GM18951 (cell line): ENCODE measurements around the gene DNAJB12.
"Not testable (repeated sequence)": the region's sequence is repeated elsewhere in the genome, so short reads cannot be mapped to it uniquely, and the experiment has no call there.

Experiments used
- POLR2A ChIP-seq: IDR thresholded peaks from 4 replicates; pipeline ENCODE4 v1.6.1; 2011; ENCODE audit warnings: mild to moderate bottlenecking; ENCODE audit not compliant: insufficient read length, insufficient read depth; ENCODE audit errors: extremely low read depth
- in situ Hi-C: fragments of 300-500 bp; cut with MboI; formaldehyde crosslinking; loops from one replicate; pipeline ENCODE4 v1.12.0; 2022; ENCODE audit warnings: low sequenced_read_pairs, mixed read lengths, inconsistent platforms; ENCODE audit not compliant: unreplicated experiment

The DNAJB12 gene

DNA sequence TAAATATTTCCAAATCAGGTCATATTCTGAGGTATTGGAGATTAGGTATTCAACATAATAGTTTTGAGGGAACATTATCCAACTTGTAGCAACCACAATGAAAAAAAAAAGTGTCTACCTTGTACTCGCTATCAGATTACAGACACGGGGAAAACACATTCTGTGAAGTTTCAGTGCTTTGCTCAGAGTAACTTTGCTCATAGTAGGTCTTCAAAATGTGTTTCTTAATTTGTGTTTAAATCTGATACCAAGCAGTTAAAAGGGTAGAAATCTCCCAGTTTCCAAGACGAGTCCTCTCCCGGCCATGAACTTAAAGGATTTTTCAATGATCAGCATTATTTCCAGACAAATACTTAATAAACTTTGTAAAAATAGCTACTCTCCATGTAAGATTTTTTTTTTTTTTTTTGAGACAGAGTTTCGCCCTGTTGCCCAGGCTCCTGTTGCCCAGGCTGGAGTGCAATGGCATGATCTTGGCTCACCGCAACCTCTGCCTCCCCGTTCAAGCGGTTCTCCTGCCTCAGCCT, 41.8 kb downstream of the DNAJB12 start:
- in situ Hi-C loops: no loop called here
- no peak for TF ChIP-seq POLR2A

DNA sequence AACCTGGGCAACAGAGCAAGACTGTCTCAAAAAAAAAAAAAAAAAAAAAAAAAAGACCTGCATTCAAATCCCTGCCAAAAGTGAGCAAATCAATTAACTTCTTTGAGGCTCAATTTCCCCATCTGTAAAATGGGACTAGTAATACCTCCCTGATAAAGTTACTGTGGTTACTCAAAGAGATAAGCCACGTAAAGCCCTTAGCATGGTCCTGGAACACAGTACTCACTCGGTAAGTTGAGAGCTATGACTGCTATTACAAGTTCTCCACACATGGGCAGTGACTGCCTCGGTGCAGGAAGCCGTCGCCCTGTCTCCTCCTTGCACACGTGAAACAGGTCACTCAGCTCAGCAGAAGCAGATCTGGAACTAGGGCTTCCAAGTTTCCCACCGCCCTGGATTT, 43.1 kb downstream of the DNAJB12 start:
- no peak for TF ChIP-seq POLR2A
- in situ Hi-C loops: no loop called here

DNA sequence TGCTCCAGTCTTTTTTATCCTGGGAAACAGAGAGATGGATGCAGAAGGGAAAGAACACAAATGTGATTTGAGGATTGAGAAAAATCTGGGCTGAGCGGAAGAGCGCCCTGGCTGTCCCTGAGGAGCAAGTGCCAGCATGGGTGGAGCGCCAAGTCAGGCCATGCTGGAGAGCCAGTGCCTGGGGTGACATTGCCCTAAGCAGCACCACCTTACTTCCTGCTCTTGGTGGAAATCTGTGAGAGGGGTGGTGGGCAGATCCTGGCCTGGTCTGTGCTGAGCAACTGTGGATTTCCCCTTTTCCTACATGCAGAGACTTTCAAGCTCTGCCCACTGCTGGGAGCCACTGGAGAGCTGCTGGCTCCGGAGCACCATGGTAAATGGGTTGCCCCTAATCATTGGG, 44.1 kb downstream of the DNAJB12 start:
- in situ Hi-C loops: no loop called here
- no peak for TF ChIP-seq POLR2A

DNA sequence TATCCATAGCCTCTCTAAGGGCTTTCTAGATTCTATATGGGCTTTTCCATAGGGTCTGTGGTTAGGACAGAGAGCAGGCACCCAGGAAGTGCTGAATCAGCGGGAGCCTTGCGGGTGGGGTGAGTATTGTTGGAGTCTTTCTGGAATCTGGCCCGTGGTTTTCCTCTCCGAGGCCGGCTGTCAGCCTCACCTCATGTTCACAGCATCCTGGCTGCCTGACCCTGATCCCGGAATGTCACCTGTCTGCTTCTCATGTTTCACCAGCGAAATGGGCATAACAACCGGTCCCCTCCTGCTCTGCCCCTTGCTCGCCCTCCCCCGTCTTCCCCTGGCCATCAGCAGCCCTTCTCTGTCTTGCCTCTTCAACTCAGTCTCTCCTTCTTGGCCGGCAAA, 44.5 kb downstream of the DNAJB12 start:
- TF ChIP-seq POLR2A: no peak
- in situ Hi-C loops: no loop called here

DNA sequence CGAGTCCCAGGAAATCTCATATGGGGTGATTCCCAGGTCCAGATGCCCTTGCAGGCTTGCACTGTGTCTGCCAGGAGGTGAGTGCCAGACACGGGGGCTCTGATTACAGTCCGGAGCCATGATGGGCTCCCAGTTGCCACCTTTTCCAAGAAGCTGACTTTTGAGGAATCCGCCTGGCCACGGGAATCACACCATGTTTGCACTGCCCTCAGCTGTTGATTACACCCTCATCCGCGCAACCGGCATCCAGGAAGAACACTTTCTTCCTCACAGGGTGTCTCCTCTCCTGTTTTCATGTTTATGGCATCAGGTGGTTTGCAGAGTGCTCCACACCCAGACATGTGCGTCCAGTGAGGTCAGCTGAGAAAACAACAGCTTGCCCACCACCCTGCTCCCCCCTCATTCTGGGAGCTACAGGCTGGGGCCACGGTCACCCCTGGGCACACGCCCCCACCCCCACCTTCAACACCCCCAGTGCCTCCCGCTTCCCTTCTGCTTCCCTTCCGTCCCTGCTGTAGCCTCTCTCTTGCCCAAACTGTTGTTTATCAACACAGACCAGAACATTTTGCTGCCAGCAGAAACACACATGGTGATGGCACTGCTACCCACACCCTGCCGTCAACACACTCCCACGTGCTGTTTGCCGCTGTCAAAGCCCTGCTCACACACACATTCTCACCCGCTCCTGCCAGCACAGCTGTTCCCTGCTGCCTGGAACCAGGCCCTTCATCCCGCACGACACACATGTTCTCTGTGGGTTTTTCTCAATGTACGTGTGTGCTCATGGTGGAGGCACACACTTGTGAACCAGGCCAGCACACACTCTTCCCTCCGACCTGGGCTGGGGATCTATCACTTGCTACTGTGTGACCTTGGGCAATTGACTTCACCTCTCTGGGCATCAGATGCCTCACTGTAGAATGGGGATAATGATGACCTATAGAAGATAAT, 45.2 kb downstream of the DNAJB12 start:
- in situ Hi-C loops: no loop called here
- TF ChIP-seq POLR2A: no peak

DNA sequence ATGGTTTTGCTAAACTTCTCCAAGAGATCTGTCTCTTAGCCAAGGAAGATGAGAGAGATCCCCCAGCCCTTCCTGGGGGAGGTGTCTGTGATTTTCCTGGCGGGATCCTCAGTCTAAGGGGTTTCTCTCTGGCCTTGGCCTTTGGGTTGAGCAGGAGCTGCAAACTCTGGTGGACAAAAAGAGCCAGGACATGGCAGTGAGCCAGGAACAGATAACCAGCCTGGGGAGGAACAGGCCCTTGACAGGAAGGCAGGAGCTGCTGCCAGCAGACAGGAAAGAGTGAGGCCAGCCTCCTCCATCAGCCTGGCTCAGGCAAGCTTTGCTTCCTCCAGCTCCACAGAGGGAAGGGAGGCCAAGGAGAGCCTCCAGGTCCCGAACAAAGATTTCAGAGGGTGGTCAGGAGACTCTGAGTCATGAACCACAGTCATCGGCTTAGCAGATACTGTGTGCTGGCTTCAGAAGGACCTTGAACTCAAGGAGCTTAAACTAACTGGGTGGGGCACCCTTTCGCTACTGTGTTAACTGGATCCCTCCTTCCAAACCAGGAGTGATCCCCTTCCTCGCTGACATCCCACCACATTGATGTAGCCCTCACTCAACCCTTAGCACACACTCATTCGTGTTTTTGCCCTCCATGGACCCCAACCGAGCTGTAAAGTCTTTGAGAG, 46.3 kb downstream of the DNAJB12 start:
- in situ Hi-C loops: no loop called here

DNA sequence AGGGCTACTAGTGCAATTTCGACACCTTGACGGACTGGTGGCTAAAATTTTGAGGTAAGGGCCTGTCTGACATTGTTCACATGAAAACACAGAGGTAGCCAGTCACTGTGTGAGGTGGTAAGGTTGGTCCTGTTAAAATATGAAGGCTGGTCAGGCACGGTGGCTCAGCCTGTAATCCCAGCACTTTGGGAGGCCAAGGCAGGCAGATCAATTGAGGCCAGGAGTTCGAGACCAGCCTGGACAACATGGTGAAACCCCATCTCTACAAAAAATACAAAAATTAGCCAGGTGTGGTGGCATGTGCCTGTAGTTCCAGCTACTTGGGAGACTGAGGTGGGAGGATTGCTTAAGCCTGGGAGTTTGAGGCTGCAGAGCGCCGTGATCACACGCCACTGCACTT, 47.0 kb downstream of the DNAJB12 start:
- in situ Hi-C loops: not testable (repeated sequence)

More for the DNA sequence above, 46.3 kb downstream of the DNAJB12 start:
- TF ChIP-seq POLR2A: no peak

DNA sequence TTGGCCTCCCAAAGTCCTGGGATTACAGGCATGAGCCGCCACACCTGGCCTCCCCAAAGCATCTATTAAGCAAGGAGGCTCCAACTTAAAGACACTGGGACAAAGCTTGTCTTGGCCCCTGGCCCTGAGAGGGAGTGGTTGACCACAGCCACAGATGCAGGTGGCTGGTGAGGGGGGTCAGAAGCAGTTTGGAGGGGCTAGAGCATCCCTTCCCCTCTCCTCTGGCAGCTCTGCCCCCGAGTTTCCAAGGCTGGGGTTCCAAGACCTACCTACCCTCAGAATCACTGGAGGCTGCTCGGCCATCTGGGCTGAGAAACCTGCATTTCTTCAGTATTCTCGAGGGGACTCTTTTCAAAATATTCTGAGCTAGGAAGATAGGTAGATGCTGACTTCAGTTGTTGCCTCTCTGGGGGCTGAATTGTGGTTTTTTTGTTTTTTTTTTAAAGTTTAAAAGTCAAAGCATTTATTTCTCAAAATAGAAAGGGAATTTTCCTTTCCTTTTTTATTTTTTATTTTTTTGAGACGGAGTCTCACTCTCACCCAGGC, 48.4 kb downstream of the DNAJB12 start:
- TF ChIP-seq POLR2A: no peak

DNA sequence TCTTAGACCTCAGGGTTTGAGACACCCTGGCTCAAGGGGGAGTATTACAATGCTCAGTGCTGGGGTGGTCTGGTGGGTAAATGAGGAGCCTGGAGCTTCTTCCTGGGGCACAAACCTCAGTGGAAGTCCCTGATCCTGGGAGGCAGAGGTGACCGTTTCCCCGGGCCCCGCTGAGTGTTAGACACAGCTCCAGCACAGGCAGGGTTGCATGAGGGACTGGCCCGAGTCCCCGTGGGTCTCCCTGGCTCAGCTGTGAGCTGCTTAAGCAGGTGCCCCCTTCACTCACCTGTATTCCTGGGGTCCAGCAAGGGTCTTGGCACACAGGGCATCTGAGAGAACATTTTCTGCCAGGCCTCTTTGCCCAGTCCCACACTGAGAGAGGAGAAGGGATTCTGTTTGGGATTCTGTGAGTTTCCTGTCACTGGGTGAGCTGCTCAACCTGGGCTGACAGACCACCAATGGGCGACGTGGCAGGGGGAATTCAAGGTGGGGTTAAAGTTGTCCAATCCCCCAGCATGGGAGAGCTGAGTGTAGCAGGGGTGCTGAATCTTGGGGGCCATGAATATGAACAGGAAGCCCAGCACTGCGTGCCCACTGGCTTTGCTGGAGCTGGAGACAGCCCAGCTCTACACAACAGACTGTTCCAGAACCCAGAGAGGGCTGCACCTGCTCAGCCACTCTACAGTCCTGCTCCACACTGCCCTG, 51.1 kb downstream of the DNAJB12 start:
- TF ChIP-seq POLR2A: no peak
- in situ Hi-C loops: no loop called here

More for the DNA sequence above, 48.4 kb downstream of the DNAJB12 start:
- in situ Hi-C loops: no loop called here

DNA sequence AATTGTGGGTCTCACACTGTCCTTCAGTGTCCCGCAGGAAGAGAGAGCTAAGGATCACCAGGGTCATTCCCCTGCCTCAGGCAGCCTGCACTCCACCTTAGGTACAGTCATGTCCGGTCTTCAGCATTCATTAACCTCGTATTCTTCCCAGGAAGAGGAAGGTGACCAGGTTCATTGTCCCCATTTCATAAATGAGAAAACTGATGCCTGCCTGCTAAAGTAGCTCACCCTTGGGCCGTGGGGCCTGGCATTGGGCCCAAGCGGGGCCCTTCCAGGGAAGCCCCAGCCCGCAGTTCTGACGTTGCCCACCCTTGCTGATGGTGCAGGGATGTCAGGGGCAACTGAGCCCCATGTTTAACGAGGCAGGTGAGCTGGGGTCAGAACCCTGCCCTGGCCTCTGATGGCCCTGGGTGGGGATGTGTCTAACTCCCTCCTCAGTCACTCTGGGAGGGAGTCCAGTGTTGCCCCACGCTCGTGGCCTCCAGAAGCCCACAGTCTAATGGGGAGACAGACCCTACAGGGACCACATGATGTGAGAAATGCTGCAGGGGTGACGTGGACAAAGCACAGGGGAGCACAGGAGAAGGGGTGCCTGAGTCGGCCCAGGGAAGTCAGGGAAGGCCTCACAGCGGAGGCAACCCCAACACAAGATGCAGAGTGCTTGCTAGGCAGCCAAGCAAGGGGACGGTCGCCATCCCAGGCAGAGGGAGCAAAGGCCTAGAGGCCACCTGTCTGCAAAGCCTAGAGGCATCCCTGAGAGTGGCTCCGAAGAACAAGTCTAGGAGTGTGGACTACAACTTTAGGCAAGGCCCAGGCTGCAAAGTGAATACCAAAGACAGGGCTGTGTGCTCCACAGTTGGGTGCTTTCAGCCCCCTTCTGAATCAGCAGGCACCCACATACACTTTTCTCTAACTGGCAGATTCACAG, 55.9 kb downstream of the DNAJB12 start:
- in situ Hi-C loops: no loop called here

DNA sequence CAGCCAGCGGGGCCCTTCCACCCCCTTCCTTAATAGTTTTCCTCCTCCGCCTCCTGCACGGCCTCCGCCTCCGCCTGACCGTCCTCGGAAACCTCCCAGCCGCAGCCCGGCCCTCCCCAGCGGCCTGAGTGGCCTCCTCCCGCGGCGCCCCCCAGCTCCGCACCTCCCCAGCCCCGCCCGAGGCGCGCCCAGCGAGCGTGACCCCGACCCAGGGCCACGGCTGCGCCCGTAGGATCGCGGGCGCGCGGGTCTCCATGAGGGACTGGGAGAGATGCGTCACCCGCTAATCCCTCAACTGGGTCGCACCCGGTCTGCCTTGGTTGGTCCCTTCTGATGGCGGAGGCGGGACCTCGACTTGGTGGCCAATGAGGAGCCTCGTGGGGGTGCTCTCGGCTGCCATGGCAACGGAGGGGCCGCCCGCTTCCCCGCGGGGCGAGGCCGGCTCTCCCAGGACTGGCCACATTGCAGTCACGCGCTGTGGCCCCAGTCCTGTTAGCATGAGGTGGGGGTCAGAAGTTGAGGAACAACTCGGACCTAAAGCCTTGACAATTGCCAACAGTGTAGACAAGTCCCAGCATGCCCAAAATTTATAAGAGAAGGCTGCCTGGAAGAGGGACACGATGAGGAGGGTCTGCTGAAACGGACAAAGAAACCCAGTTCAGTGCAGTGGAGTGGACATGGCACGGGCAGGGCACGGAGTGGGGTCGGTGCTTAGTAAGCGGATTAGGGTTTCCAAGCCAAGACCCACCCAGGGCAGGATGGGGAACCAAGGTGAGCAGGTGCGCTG, 56.7 kb downstream of the DNAJB12 start:
- in situ Hi-C loops: no loop called here
- peak; percentile 85 for TF ChIP-seq POLR2A

More for the DNA sequence above, 55.9 kb downstream of the DNAJB12 start:
- TF ChIP-seq POLR2A: no peak
